GM19023 (cell line): ENCODE data around the gene ALPK3.

ENCODE experiments used
- ATAC-seq: cut with Tn5 transposase; IDR thresholded peaks from one replicate; pipeline ENCODE4 v1.9.1; 2021; ENCODE audit warnings: mild to moderate bottlenecking, moderate library complexity; ENCODE audit not compliant: unreplicated experiment

Gene ALPK3, protein sequence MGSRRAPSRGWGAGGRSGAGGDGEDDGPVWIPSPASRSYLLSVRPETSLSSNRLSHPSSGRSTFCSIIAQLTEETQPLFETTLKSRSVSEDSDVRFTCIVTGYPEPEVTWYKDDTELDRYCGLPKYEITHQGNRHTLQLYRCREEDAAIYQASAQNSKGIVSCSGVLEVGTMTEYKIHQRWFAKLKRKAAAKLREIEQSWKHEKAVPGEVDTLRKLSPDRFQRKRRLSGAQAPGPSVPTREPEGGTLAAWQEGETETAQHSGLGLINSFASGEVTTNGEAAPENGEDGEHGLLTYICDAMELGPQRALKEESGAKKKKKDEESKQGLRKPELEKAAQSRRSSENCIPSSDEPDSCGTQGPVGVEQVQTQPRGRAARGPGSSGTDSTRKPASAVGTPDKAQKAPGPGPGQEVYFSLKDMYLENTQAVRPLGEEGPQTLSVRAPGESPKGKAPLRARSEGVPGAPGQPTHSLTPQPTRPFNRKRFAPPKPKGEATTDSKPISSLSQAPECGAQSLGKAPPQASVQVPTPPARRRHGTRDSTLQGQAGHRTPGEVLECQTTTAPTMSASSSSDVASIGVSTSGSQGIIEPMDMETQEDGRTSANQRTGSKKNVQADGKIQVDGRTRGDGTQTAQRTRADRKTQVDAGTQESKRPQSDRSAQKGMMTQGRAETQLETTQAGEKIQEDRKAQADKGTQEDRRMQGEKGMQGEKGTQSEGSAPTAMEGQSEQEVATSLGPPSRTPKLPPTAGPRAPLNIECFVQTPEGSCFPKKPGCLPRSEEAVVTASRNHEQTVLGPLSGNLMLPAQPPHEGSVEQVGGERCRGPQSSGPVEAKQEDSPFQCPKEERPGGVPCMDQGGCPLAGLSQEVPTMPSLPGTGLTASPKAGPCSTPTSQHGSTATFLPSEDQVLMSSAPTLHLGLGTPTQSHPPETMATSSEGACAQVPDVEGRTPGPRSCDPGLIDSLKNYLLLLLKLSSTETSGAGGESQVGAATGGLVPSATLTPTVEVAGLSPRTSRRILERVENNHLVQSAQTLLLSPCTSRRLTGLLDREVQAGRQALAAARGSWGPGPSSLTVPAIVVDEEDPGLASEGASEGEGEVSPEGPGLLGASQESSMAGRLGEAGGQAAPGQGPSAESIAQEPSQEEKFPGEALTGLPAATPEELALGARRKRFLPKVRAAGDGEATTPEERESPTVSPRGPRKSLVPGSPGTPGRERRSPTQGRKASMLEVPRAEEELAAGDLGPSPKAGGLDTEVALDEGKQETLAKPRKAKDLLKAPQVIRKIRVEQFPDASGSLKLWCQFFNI (N-terminal part only)

GRCh38 chr15:84816694-84817465, at the start of gene ALPK3:
TSS of gene ALPK3 (plus strand) at chr15:84817356. CDS start at chr15:84817453, 97 bp downstream.
- no peak for ATAC-seq

DNA sequence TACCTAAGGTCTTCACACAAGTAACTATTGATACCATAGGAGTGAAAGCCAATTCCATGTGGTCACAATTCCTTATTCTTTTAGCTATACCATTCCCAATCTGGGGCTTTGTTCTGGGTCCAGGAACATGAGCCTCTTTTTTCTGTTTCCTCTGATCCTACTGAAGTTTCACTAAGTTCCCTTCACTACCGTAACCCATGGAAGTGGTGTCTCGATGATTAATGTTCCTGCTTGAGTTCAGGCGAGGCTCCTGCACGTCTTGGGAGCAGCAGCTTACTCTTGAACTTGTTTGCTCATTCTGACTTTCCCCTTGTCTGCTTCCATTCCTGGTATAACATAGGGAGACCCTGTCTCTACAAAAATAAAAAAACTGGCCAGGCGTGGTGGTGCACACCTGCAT, 45.1 kb upstream of the ALPK3 start:
- no peak for ATAC-seq

DNA sequence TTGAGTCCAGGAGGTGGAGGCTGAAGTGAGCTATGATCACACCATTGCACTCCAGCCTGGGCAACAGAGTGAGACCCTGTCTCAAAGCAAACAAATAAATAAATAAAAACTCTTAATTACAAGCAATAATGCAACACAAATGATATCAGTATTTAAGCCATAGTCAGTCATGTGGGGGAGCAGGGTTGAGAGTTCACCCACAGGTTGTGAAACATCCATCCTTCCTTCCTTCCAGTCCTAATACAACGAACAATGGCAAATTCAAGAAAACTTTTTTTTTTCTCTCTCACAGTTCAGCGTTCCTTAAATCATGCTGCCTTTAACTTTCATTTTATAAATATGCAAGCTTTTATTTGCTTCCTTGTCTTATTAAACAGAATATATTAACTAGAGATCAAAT, 44.7 kb upstream of the ALPK3 start:
- no peak for ATAC-seq

DNA sequence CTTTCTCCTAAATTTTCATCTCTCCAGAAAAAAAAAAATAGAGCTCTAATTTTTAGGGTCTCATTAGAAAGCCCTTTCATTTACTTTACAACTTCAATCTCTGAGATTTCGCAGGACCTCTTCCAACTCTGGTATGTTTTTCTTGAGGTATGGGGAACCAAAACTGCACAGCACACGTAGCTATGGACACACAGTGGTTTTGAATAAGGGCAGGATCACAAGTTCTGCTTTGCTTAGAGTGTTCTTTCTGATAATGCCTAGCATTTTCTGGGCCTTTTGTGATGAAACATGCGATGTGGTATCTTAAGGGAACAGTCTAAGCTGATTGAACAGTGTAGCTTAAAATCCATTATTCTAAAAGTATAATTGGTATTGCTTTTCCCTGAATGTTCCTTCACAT, 43.4 kb upstream of the ALPK3 start:
- no peak for ATAC-seq

DNA sequence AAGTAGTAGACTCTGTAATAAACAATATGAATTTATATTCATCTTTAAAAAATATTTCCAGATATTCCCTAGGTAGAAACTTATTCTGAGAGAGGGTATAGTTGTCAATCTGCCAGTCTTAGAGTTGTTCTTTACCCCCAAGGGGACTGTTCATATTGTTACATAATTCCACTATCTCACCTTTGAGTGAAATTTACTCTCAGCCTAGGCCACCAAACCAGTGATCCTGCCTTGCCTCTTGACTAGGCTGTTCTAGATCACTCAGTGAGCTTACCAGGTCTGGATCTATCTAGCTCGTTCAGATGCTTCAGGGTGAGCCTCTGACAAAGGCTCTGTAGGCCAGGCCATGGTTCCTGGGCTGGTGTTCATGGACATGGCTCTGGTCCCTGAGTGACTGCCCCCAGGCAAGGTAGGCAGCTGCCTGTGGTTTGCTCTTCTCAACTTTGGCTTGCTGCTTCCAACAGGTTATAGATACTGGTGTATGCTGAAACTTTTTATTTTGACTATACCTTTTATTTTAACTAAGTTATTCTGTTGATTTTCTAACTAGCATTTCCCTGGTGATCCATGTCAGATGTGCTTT, 41.2 kb upstream of the ALPK3 start:
- ATAC-seq, result no peak

DNA sequence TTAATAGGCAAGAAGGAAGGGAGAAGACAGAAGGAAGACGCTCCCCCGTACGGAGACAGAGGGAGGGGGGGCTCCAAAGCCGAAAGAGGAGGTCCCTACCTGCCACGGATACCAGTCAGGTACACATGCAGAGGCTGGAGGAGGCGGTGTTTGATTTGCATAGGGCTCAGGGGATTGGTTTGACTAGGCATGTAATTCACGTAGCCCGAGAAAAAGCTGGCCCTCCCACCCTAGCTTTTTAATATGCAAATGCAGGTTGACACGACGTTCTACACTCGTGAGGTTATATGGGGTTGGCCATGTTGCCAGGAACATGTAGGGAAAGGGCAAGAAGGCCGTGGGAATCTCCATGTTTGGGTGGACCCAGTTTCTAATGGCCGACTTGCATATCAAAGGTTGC, 39.0 kb upstream of the ALPK3 start:
- ATAC-seq, result no peak

- no peak for ATAC-seq
Measured at GRCh38 chr15:84780492-84780891, 36.7 kb upstream of the ALPK3 start.

GRCh38 chr15:84781495-84781894, 35.7 kb upstream of the ALPK3 start:
- no peak for ATAC-seq

DNA sequence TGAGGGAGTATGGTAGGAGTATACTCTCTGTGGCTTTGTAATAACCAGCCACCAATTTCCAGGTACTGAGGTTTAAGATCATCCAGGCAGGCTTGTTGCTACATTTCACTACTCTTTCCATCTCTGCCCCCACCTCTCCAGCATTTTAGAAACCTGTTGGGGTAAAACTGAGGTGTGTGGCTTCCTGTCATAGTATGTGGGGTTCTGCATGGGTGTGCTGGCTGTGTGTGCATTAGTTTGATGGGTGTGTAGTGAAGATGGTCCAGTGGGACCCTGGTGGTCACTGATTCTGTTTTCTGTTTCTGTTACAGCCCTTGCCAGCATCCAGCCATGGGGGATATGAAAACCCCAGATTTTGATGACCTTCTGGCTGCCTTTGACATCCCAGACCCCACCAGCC, 34.8 kb upstream of the ALPK3 start:
- ATAC-seq, result no peak

DNA sequence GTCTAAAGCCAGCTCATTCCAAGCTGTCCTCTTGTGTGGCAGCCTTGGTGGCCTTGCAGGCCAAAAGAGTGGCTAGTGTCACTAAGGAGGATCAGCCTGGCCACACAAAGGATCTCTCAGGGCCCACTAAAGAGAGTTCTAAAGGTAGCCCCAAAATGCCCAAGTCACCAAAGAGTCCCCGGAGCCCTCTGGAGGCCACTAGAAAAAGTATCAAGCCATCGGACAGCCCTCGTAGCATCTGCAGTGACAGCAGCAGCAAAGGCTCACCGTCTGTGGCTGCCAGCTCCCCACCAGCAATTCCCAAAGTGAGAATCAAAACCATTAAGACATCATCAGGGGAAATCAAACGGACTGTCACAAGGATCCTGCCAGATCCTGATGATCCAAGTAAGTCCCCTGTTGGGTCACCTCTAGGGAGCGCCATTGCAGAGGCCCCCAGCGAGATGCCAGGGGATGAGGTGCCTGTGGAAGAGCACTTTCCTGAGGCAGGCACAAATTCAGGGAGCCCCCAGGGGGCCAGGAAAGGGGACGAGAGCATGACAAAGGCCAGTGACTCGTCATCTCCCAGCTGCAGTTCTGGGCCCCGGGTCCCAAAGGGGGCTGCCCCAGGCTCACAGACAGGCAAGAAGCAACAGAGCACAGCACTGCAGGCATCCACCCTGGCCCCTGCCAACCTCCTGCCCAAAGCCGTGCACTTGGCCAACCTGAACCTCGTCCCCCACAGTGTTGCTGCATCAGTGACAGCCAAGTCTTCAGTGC, 33.5 kb upstream of the ALPK3 start:
- ATAC-seq, result no peak

- no peak for ATAC-seq
Measured at GRCh38 chr15:84784262-84784661, 32.9 kb upstream of the ALPK3 start.

DNA sequence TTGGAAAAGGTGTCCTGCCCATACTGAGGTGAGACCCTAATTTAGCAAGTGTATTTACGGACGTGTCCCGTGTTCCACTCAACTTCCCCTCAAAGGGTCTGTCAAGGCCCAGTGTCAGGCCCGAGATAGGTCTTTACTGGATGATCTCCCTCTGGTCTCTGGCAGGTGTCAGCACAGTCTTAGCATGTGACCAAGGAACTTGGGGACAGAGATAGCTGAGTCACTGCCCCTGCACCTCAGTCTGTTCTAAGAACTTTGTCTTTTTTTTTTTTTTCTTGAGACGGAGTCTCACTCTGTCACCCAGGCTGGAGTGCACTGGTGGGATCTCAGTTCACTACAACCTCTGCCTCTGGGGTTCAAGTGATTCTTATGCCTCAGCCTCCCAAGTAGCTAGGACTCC, 32.1 kb upstream of the ALPK3 start:
- no peak for ATAC-seq

DNA sequence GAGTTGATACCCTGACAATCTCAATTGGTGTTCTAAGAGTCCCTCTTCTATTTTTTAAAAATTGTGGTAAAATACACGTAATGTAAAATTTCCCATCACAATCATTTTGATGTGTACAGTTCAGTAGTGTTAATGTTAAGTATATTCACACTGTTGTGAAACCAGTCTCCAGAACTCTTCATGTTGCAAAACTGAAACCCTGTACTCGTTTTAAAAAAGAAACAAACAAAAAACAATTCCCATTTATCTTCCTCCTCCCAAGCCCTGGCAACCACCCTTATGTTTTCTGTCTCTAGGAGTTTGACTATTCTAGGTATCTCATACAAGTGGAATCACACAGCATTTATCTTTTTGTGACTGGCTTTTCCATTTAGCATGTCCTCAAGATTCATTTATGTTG, 28.7 kb upstream of the ALPK3 start:
- ATAC-seq, result no peak

DNA sequence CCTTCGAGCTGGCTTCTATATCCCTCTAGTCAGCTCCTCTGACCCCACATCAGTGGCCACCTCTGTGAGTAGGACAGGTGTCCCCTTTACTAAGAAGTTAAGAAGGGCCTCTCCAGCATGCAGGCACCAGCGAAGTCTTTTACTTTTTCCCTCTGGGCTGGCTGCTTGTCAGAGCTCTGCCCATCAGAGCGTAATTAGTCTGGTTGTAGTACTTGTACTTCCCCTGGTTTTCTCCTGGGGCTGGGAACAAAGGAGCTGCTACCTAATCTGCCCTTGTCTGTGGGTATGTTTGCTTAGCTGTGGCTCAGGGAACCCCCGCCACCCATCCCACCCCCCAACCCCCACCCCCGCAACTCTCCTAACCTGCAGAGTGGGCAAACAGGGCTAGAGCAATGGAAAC, 27.4 kb upstream of the ALPK3 start:
- ATAC-seq, result no peak

- ATAC-seq, result no peak
Measured at GRCh38 chr15:84790676-84791075, 26.5 kb upstream of the ALPK3 start.

- ATAC-seq, result no peak
Measured at GRCh38 chr15:84791763-84792162, 25.4 kb upstream of the ALPK3 start.

DNA sequence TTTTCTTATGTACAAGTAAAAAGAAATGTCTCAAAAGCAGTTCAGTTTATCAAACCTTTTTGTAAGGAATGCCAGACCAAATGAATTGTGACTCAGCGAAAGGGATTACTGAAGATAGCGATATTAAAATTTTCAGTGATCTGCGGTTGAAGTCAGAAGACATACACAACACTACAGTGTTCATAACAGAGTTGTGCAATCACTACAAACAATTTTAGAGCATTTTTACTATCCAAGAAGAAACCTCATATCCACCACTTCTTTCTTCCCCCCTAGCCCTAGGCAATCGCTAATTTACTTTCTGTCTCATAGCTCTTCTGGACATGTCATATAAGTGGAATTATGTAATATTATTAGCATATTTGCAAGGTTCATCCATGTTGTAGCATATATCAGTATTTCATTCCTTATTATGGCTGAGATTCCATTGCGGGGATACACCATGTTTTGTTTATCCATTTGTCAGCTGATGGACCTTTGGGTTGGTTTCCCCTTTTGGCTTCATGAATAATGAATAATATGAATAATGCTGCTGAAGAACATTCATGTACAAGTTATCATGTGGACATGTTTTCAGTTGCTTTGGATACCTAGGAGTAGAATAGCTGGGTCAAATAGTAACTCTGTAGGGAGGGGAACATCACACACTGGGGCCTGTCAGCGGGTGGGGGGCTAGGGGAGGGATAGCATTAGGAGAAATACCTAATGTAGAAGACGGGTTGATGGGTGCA, 23.6 kb upstream of the ALPK3 start:
- no peak for ATAC-seq

- no peak for ATAC-seq
Measured at GRCh38 chr15:84794162-84794547, 23.0 kb upstream of the ALPK3 start.

GRCh38 chr15:84795186-84795585, 22.0 kb upstream of the ALPK3 start:
- no peak for ATAC-seq
